K562 (cell line): Measurements from ENCODE around the gene FAM53B. TPM values are rescaled to one million over a fixed set of nuclear protein-coding genes. Genes with fewer than 3 reads are reported as not detected.

Experiments
- DIDO1 ChIP-seq: fragments of 450-650 bp; IDR thresholded peaks from 2 replicates; pipeline ENCODE4 v1.6.1; 2016; ENCODE audit warnings: low read depth, missing biosample characterization, missing genetic modification characterization
- MGA ChIP-seq: fragments of 450-650 bp; IDR thresholded peaks from 2 replicates; pipeline ENCODE4 v1.6.1; 2016; ENCODE audit warnings: mild to moderate bottlenecking, moderate library complexity
- TBL1XR1 ChIP-seq, 2 experiments: IDR thresholded peaks; 2 replicates each; pipeline ENCODE4 v1.6.1; 2012; ENCODE audit warnings: improper control_type of control experiment in 2 of 2, low read length in 2 of 2, mild to moderate bottlenecking in 1 of 2
- ZNF324 ChIP-seq: fragments of 250-450 bp; sonication (Bioruptor Pico); IDR thresholded peaks from 2 replicates; pipeline ENCODE4 v1.4.0; 2020; ENCODE audit warnings: mild to moderate bottlenecking
- polyA plus RNA-seq, 8 experiments: library from polyadenylated mRNA; depleted of rRNA in 4 of 8; stranded (reverse) in 5 of 8; unstranded in 3 of 8; fragments of >200 nt; fragmentation: Nextera tagmentation in 2 of 8; fragmentation: Illumina TruSeq in 1 of 8; extraction: Ambion mirVana in 2 of 8; extraction: Trizol in 1 of 8; gene quantifications; 2 replicates each; pipeline versions ENCODE4 v1.2.1 to v1.2.3, GENCODE V29; 2011 to 2014; ENCODE audit warnings: inconsistent platforms in 1 of 8, missing spikeins in 1 of 8
- total RNA-seq, 7 experiments: library from RNA; depleted of rRNA in 6 of 7; stranded (reverse); fragments of >200 nt in 6 of 7; fragmentation: Illumina TruSeq in 2 of 7; extraction: Trizol in 2 of 7; gene quantifications; 2 replicates each; pipeline versions ENCODE4 v1.2.1 to v1.2.3, GENCODE V29; 2011 to 2021; ENCODE audit warnings: low replicate concordance in 1 of 7

The FAM53B gene
- total and polyA plus RNA-seq, 9 of the 15 experiments (the other 6 are each of a cell fraction or from before 2014, with no cell fraction given) = 0.03 to 16.5 (median 5.0) TPM

- TF ChIP-seq MGA = no peak
- TF ChIP-seq TBL1XR1 (IDR thresholded peaks at IDR 0.05; ENCODE audit: low read length in 2 of 2) = no peak
- TF ChIP-seq ZNF324 (CRISPR knock-in tag) = no peak
- no peak for TF ChIP-seq DIDO1
Measured at GRCh38 chr10:124755581-124755980, 11.4 kb upstream of the FAM53B start (continued).
